Endothelial cell of umbilical vein (primary cell): ENCODE measurements around the gene SNRPA. TPM values are rescaled to one million over a fixed set of nuclear protein-coding genes. Genes with fewer than 3 reads are reported as not detected.

Source experiments
- BruUV-seq: library from RNA; stranded (reverse); fragments of 400-500 nt; replicated peaks from 2 replicates; lab custom pipeline; 2021; lab: Mats Ljungman, UMichigan
- CTCF ChIA-PET: fragments of 300-600, 350-600 bp; sonication (Branson Sonifier 250); formaldehyde crosslinking; loops from one replicate; lab custom pipeline; 2021; ENCODE audit warnings: antibody characterized with exemption, inconsistent platforms; lab: Charles Lee
- POLR2A ChIA-PET: fragments of 300-600, 350-600 bp; sonication (Branson Sonifier 250); formaldehyde crosslinking; loops from one replicate; lab custom pipeline; 2021; ENCODE audit warnings: antibody characterized with exemption, inconsistent platforms; lab: Charles Lee
- DNase-seq: peaks from one replicate; pipeline ENCODE4 v3.0.0-alpha.2; 2011; ENCODE audit warnings: low read depth, low spot score
- FAIRE-seq: peaks from 2 replicates; lab custom pipeline; 2011; peaks lifted over from hg19 to GRCh38; lab: Jason Lieb, UNC
- H2AFZ ChIP-seq: 2 replicates; pipeline ENCODE4 v1.6.0; 2012; ENCODE audit warnings: low read depth, low read length, control low read depth, inconsistent platforms
- H3K27ac ChIP-seq: 2 replicates; pipeline ENCODE4 v1.5.1; 2011; ENCODE audit warnings: low read depth, mild to moderate bottlenecking, control low read depth, low read length, moderate library complexity; ENCODE audit not compliant: insufficient read depth
- H3K27me3 ChIP-seq, 2 experiments: 2 replicates each; pipeline versions ENCODE4 v1.6.0 to v1.6.1; 2011; ENCODE audit warnings: low read length in 2 of 2, mixed read lengths in 1 of 2; ENCODE audit not compliant: control insufficient read depth in 2 of 2, insufficient read depth in 2 of 2
- H3K36me3 ChIP-seq, 2 experiments: 2 replicates in 1 of 2; 3 replicates in 1 of 2; pipeline ENCODE4 v1.5.1; 2011; ENCODE audit warnings: low read length in 2 of 2, mild to moderate bottlenecking in 1 of 2, moderate library complexity in 1 of 2; ENCODE audit not compliant: control insufficient read depth in 2 of 2, insufficient read depth in 2 of 2; ENCODE audit errors: extremely low read depth in 1 of 2
- H3K4me1 ChIP-seq: 3 replicates; pipeline ENCODE4 v1.5.1; 2011; ENCODE audit warnings: mild to moderate bottlenecking, low read length; ENCODE audit not compliant: control insufficient read depth, insufficient read depth; ENCODE audit errors: extremely low read depth
- H3K4me2 ChIP-seq: 2 replicates; pipeline ENCODE4 v1.6.1; 2011; ENCODE audit warnings: low read length, control low read depth, mixed read lengths; ENCODE audit not compliant: insufficient read depth
- H3K4me3 ChIP-seq, 3 experiments: fragments of 200-600 bp in 1 of 3; sonication (generic), shearing (Covaris generic) in 1 of 3; replicated peaks in 1 of 3; 2 replicates each; pipeline ENCODE4 v1.5.1; 2011 to 2016; ENCODE audit warnings: control low read depth in 3 of 3, low read length in 3 of 3, mild to moderate bottlenecking in 2 of 3, inconsistent platforms in 1 of 3, low read depth in 1 of 3, moderate library complexity in 1 of 3; ENCODE audit not compliant: insufficient read depth in 1 of 3
- H3K79me2 ChIP-seq: 2 replicates; pipeline ENCODE4 v1.6.0; 2012; ENCODE audit warnings: low read length, inconsistent platforms; ENCODE audit not compliant: control insufficient read depth, insufficient read depth
- H3K9ac ChIP-seq: replicated peaks from 2 replicates; pipeline ENCODE3; 2011; ENCODE audit warnings: low read length, control low read depth; ENCODE audit not compliant: insufficient read depth; ENCODE audit errors: extremely low read depth
- H3K9me1 ChIP-seq: replicated peaks from 3 replicates; pipeline ENCODE4 v1.6.0; 2011; ENCODE audit warnings: mild to moderate bottlenecking, low read length; ENCODE audit not compliant: control insufficient read depth, insufficient read depth; ENCODE audit errors: extremely low read depth
- H3K9me3 ChIP-seq: replicated peaks from 2 replicates; pipeline ENCODE4 v1.5.1; 2012; ENCODE audit warnings: low read length, inconsistent platforms; ENCODE audit not compliant: control insufficient read depth, insufficient read depth
- H4K20me1 ChIP-seq: replicated peaks from 2 replicates; pipeline ENCODE3; 2011; ENCODE audit warnings: mild to moderate bottlenecking, low read length; ENCODE audit not compliant: control insufficient read depth, insufficient read depth; ENCODE audit errors: extremely low read depth
- CTCF ChIP-seq, 2 donors: IDR thresholded peaks; 1 replicate in 1 of 2; 2 replicates in 1 of 2; pipeline ENCODE4 v1.5.1; 2011; ENCODE audit warnings: low read length in 2 of 2, mild to moderate bottlenecking in 2 of 2, moderate library complexity in 2 of 2, control low read depth in 1 of 2, inconsistent platforms in 1 of 2, low read depth in 1 of 2; ENCODE audit not compliant: insufficient read depth in 1 of 2; ENCODE audit errors: extremely low read depth in 1 of 2
- EZH2 ChIP-seq: IDR thresholded peaks from 2 replicates; pipeline ENCODE4 v1.6.1; 2012; ENCODE audit warnings: borderline replicate concordance, low read depth, mild to moderate bottlenecking, moderate library complexity, low read length, inconsistent platforms; ENCODE audit not compliant: severe bottlenecking
- GATA2 ChIP-seq: IDR thresholded peaks from 2 replicates; pipeline ENCODE4 v1.7.0; 2011; ENCODE audit warnings: low read depth, mild to moderate bottlenecking, moderate library complexity, mixed read lengths, low read length; ENCODE audit not compliant: insufficient read length, insufficient read depth
- MAX ChIP-seq: IDR thresholded peaks from 2 replicates; pipeline ENCODE4 v1.6.1; 2011; ENCODE audit not compliant: insufficient read depth, insufficient read length
- MYC ChIP-seq: IDR thresholded peaks from one replicate; pipeline ENCODE4 v1.6.1; 2011; ENCODE audit warnings: mild to moderate bottlenecking, low read depth, low read length
- POLR2A ChIP-seq: IDR thresholded peaks from 2 replicates; pipeline ENCODE4 v1.6.1; 2012; ENCODE audit warnings: low read depth, mild to moderate bottlenecking, control low read depth, low read length
- dilution Hi-C: fragments of 300-500 bp; cut with MboI; formaldehyde crosslinking; loops from one replicate; pipeline ENCODE4 v1.15.0; 2019; ENCODE audit warnings: low sequenced_read_pairs; ENCODE audit not compliant: extremely low pct_ligation_motif_present
- intact Hi-C: fragments of 100-400 bp; cut with micrococcal nuclease; formaldehyde crosslinking; loops from one replicate; pipeline ENCODE4 v1.10.0; 2022
- polyA plus RNA-seq, 4 experiments: library from polyadenylated mRNA; depleted of rRNA in 3 of 4; stranded (reverse) in 3 of 4; unstranded in 1 of 4; fragments of >200 nt; gene quantifications; 2 replicates each; pipeline versions ENCODE4 v1.2.1 to v1.2.3, GENCODE V29; 2011 to 2012; ENCODE audit warnings: missing spikeins in 1 of 4
- total RNA-seq: library from RNA; stranded (reverse); gene quantifications from 2 replicates; pipeline ENCODE4 v1.2.3, GENCODE V29; 2021

The SNRPA gene
- total and polyA plus RNA-seq, 2 donors (not counting 3 experiments of a cell fraction or from before 2014, with no cell fraction given), result 84.6 to 131 TPM

- Histone ChIP-seq H3K9ac (no peak overlapping the region), H3K9me3 (no peaks in the 10 kb centered on the region), H3K36me3 (peaks cover 9 to 45% of the 10 kb centered on the region in 2 experiments), H3K79me2 (peaks cover 76% of the 10 kb centered on the region), H3K27me3 (no peaks in the 10 kb centered on the region), H3K27ac (peak overlapping the region; percentile 35), H3K4me1 (peaks cover 72% of the 10 kb centered on the region), H4K20me1 (no peaks in the 10 kb centered on the region), H3K9me1 (no peaks in the 10 kb centered on the region), H2AFZ (no peak overlapping the region), H3K4me2 (no peak overlapping the region), H3K4me3 (no peak overlapping the region)
- ChIA-PET POLR2A (no interaction called here), CTCF (interaction anchor here (1.8 to 3.9 kb wide), 3 partner anchors 14 to 142 kb away, joined by 5 to 70 read pairs (median 22); partner anchors contain the start of gene ACTMAP)
- BruUV-seq, result no TSS peak
- TF ChIP-seq MYC (no peak), MAX (no peak), GATA2 (no peak), POLR2A (no peak), CTCF (IDR thresholded peaks at IDR 0.05; ENCODE audit: extremely low read depth in 1 of 2, insufficient read depth in 1 of 2, low read depth in 1 of 2, low read length in 2 of 2) (no peak), EZH2 (no peak)
- DNase-seq (no peak), FAIRE-seq (peak; percentile 57)
- dilution Hi-C loops (no loop called here), intact Hi-C loops (loop anchor here (10.0 kb wide), 1 partner anchor 361 kb away; the partner anchor contains the start of gene SERTAD3)
Observed at GRCh38 chr19:40805258-40805868, 54.4 kb downstream of the SNRPA start.
